Activated naive CD8-positive, alpha-beta T cell treated with anti-CD3 and anti-CD28 coated beads, Interleukin-2, amount 10 ng/mL, durations not matched to agents 7 days and 5 days (primary cell): ENCODE data around the gene TBC1D5. TPM values are rescaled to one million over a fixed set of nuclear protein-coding genes. Genes with fewer than 3 reads are reported as not detected.
"Not testable (repeated sequence)": the region's sequence is repeated elsewhere in the genome, so short reads cannot be mapped to it uniquely, and the experiment has no call there.

Experiments
- ATAC-seq: fragments of 150-1000 bp; cut with Tn5 transposase; one replicate; pipeline ENCODE4 v1.10.0; 2021; ENCODE audit warnings: low read depth, moderate library complexity
- POLR2A ChIA-PET: fragments of 350-600 bp; sonication (Branson Sonifier 250); formaldehyde crosslinking; loops from one replicate; lab custom pipeline; 2021; ENCODE audit warnings: antibody characterized with exemption; lab: Charles Lee
- DNase-seq: peaks from one replicate; pipeline ENCODE4 v3.0.0; 2021
- H3K27ac Mint-ChIP-seq: one replicate; pipeline ENCODE4 v1.8.0; 2022; ENCODE audit warnings: mild to moderate bottlenecking, mixed read lengths
- H3K27me3 Mint-ChIP-seq: one replicate; pipeline ENCODE4 v1.8.0; 2022; ENCODE audit warnings: mild to moderate bottlenecking, moderate library complexity, mixed read lengths
- H3K36me3 Mint-ChIP-seq: one replicate; pipeline ENCODE4 v1.8.0; 2021; ENCODE audit warnings: mild to moderate bottlenecking, mixed read lengths
- H3K4me1 Mint-ChIP-seq: one replicate; pipeline ENCODE4 v1.8.0; 2021; ENCODE audit warnings: mixed read lengths
- H3K4me3 Mint-ChIP-seq: one replicate; pipeline ENCODE4 v1.8.0; 2022; ENCODE audit warnings: mild to moderate bottlenecking, moderate library complexity, mixed read lengths
- H3K9me3 Mint-ChIP-seq: one replicate; pipeline ENCODE4 v1.8.0; 2021; ENCODE audit warnings: mixed read lengths
- total RNA-seq, 2 experiments: library from RNA; stranded (reverse); gene quantifications; one replicate each; pipeline ENCODE4 v1.2.3, GENCODE V29; 2021

The TBC1D5 gene
- total RNA-seq, 2 experiments from 2014 or later = 57.3 to 60.9 TPM

DNA sequence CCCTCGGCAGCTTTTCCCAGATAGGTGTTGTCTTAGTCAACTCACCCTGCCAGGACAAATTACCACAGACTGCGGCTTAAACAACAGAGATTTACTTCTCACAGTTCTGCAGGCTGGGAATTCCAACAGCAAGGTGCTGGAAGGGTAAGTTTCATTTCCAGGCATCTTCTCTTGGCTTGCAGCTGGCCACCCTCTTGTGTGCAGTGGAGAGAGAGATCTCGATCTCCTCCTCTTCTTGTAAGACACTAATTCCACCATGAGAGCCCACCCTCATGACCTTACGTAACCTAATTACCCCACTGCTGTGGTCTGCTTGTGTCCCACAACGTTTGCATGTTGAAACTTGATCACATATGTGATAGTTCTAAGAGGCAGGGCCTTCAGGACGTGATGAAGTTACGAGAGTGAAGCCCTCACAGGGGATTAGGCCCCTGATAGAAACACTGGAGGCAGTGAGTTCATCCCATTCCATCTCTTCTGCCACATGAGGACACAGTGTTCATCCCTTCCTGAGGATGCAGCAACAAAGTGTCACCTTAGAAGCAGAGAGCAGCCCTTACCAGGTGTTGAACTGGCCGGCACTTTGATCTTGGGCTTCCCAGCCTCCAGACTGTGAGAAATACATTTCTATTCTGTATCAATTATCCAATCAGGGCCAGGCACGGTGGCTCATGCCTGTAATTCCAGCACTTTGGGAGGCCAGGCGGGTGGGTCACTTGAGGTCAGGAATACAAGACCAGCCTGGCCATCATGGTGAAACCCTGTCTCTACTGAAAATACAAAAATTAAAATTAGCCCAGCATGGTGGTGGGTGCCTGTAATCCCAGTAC is 609.9 kb downstream of the TBC1D5 start:
- Mint-ChIP-seq H3K4me1 (peaks cover 3% of the 10 kb centered on the region), H3K36me3 (peaks cover 12% of the 10 kb centered on the region), H3K27me3 (no peaks in the 10 kb centered on the region), H3K27ac (no peak overlapping the region), H3K4me3 (no peak overlapping the region), H3K9me3 (peaks cover 12% of the 10 kb centered on the region)
- DNase-seq (no peak), ATAC-seq (no peak)
- POLR2A ChIA-PET = no interaction called here

- Mint-ChIP-seq H3K36me3 (peaks cover 15% of the 10 kb centered on the region), H3K27me3 (no peaks in the 10 kb centered on the region), H3K27ac (no peak overlapping the region), H3K9me3 (peaks cover 13% of the 10 kb centered on the region), H3K4me3 (no peak overlapping the region), H3K4me1 (peaks cover 4% of the 10 kb centered on the region)
- POLR2A ChIA-PET = no interaction called here
- DNase-seq (no peak), ATAC-seq (no peak)
Measured at GRCh38 chr3:17130956-17131355, 611.5 kb downstream of the TBC1D5 start.

- Mint-ChIP-seq H3K27ac (no peak overlapping the region), H3K4me3 (no peak overlapping the region), H3K4me1 (peaks cover 1% of the 10 kb centered on the region), H3K27me3 (no peaks in the 10 kb centered on the region), H3K36me3 (peaks cover 15% of the 10 kb centered on the region), H3K9me3 (peaks cover 13% of the 10 kb centered on the region)
- POLR2A ChIA-PET = no interaction called here
- ATAC-seq (no peak), DNase-seq (no peak)
Measured at GRCh38 chr3:17129556-17129955, 612.9 kb downstream of the TBC1D5 start.

DNA sequence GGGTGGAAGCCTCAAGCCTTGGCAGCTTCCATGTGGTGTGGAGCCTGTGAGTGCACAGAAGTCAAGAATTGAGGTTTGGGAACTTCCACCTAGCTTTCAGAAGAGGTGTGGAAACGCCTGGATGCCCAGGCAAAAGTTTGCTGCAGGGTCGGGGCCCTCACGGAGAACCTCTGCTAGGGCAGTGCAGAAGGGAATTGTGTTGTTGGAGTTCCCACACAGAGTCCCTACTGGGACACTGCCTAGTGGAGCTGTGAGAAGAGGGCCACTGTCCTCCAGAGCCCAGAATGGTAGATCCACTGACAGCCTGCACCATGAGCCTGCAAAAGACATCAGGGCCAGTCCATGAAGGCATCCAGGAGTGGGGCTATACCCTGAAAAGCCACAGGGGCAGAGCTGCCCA is 613.8 kb downstream of the TBC1D5 start:
- H3K9me3 Mint-ChIP-seq = peaks cover 13% of the 10 kb centered on the region
- H3K27ac Mint-ChIP-seq, H3K4me3 Mint-ChIP-seq, ATAC-seq, H3K27me3 Mint-ChIP-seq, DNase-seq, POLR2A ChIA-PET, H3K4me1 Mint-ChIP-seq: not testable (repeated sequence)
- peaks cover 15% of the 10 kb centered on the region for H3K36me3 Mint-ChIP-seq

DNA sequence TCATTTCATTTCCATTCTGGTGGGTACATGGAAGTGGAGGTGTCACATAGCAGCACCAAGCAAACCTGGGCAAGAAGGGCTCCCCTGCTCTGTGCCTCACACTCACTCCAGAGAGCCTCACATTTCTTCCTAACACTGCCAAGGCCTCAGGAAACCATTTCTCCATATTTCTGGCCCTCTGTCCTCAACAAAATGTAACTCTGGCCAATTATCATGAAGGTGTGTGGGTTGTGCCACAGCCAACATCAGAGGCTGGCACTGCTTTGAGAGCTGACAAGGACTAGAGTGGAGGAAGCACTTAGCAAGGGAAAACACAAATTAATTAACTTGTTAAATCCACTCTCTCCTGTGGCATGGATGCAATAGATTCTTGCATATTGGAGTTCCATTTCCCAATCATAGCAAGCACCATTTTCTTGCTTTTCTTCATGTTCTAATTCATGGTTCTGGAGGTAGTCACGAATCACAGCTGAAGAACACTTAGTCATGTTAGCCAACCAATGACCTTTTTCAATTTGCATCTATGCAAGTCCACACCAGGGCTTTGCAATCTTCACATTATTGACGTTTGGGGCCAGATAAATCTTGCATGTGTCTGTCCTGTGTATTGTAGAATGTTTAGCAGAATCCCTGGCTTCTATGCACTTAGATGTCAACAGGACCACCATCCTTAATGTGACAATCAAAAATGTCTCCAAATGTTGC is 616.5 kb downstream of the TBC1D5 start:
- ATAC-seq (no peak), DNase-seq (no peak)
- H3K36me3 Mint-ChIP-seq = peaks cover 19% of the 10 kb centered on the region
- no peak overlapping the region for H3K27ac Mint-ChIP-seq
- no peak overlapping the region for H3K4me3 Mint-ChIP-seq
- no peaks in the 10 kb centered on the region for H3K27me3 Mint-ChIP-seq
- H3K9me3 Mint-ChIP-seq = peaks cover 18% of the 10 kb centered on the region
- POLR2A ChIA-PET = no interaction called here
- peaks cover 1% of the 10 kb centered on the region for H3K4me1 Mint-ChIP-seq

DNA sequence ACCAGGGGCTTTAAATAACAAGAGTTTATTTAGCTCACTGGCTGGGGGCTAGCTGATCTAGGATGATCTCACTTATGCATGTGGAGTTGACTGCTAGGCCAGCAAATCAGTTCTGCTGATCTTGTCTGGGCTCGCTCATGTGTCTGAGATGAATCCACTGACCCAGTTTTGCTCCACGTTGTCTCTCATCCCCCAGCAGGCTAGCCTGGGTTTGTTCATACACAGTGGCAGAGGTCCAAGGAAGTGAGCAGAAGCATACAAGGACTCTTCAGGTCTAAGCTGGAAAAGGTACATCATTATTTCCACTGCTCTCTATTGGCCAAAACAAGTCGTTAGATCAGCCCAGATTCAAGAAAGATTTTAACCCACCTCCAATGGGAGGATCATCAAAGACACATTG is 619.7 kb downstream of the TBC1D5 start:
- Mint-ChIP-seq H3K4me1 (peaks cover 1% of the 10 kb centered on the region), H3K27ac (peak overlapping the region; percentile 13)
- POLR2A ChIA-PET = no interaction called here

GRCh38 chr3:17121336-17121735 is 621.1 kb downstream of the TBC1D5 start:
- Mint-ChIP-seq H3K9me3 (peaks cover 9% of the 10 kb centered on the region), H3K4me3 (no peak overlapping the region), H3K36me3 (peaks cover 16% of the 10 kb centered on the region), H3K27ac (no peak overlapping the region), H3K27me3 (peaks cover 2% of the 10 kb centered on the region), H3K4me1 (no peaks in the 10 kb centered on the region)
- DNase-seq (no peak), ATAC-seq (no peak)
- POLR2A ChIA-PET = no interaction called here

More for the DNA sequence above, 619.7 kb downstream of the TBC1D5 start:
- Mint-ChIP-seq H3K4me3 (no peak overlapping the region), H3K9me3 (peaks cover 13% of the 10 kb centered on the region), H3K27me3 (peaks cover 2% of the 10 kb centered on the region), H3K36me3 (peaks cover 17% of the 10 kb centered on the region)
- DNase-seq = no peak
- no peak for ATAC-seq

DNA sequence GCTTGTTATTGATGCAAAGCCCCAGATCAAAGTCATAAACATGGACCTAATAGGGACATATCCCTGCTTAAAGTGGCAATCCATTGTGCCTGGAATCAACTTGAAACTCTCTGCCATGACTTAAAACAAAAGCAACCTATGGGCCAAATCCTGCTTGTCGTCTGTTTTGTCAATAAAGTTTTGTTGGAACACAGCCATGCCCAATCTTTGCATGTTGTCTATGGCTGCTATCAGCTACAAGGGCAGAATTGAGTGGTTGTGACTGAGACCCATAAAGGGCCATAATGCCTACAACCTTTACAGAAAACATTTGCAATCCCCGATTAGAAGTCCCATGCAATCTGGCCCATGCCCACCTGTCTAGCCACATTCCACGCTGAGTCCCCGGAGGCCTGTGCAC is 622.3 kb downstream of the TBC1D5 start:
- no peaks in the 10 kb centered on the region for H3K4me1 Mint-ChIP-seq
- POLR2A ChIA-PET = no interaction called here
- DNase-seq (no peak), ATAC-seq (no peak)
- H3K27me3 Mint-ChIP-seq = peaks cover 2% of the 10 kb centered on the region
- peaks cover 16% of the 10 kb centered on the region for H3K36me3 Mint-ChIP-seq
- H3K9me3 Mint-ChIP-seq = peaks cover 9% of the 10 kb centered on the region
- no peak overlapping the region for H3K27ac Mint-ChIP-seq
- H3K4me3 Mint-ChIP-seq = no peak overlapping the region

DNA sequence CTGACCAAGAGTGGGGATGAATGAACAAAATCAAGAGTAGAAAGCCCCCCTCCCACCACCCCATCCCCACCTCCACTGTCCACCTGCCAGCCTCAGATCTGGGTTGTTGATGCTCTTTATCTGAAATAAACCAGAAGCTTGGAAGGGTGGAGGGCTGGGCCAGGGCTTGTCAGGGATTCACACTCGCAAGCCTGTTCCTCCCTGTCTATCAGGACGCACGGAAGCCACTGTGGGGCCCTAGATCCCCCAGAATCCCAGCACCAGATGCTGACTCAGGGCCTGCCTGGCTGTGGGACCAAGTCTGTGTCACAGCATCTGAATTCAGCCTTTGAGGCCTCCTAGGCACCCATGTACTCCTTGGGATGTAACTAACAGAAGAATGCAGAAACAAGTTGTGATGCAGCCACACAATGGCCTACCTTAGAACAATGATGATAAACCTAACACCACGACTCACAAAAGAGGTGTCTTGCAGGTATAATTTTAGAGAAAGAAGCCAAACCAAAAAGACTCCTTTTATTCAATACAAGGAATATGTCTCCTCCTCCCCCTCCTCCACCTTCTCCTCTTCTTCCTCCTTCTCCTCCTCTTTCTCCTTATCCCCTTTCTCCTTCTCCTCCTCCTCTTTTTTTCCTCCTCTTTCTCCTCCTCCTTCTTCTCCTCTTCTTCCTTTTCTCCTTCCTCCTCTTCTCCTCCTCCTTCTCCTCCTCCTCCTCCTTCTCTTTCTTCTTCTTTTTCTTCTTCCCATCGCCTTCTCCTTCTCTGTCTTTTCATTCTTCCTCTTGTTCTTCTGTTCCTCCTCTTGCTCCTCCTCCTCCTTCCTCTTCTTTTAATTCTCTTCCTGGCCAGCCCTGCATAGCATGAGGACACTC is 623.0 kb downstream of the TBC1D5 start:
- ATAC-seq = no peak
- H3K27ac Mint-ChIP-seq = no peak overlapping the region

DNA sequence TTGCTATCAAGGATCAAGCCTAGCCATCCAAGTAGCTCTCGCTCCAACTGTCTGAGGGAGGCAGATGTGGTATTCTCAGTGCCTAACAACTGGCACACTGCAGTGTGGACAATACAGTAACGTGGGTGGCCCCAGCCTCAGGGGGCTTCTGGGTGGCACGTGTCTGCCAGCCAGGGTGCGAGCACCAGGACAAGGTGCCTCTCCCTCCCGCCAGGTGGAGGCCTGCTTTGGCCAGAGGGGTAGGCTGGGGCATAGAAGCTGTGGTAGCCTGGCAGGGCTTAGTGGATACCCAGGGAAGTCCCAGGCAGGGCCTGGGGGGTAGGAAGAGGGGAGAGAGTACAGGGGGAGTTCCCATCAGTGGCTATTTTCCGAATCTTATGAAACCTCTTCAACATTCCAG is 623.7 kb downstream of the TBC1D5 start:
- POLR2A ChIA-PET = interaction anchor here (0.6 kb wide), 1 partner anchor 10 kb away, joined by 3 read pairs; no protein-coding TSS in a partner anchor
- Mint-ChIP-seq H3K4me1 (no peaks in the 10 kb centered on the region), H3K27me3 (peaks cover 2% of the 10 kb centered on the region), H3K27ac (no peak overlapping the region), H3K36me3 (peaks cover 18% of the 10 kb centered on the region), H3K9me3 (peaks cover 9% of the 10 kb centered on the region), H3K4me3 (no peak overlapping the region)
- DNase-seq (no peak), ATAC-seq (no peak)

More for the DNA sequence above, 623.0 kb downstream of the TBC1D5 start:
- no peaks in the 10 kb centered on the region for H3K4me1 Mint-ChIP-seq
- POLR2A ChIA-PET = interaction anchor here (0.6 kb wide), 1 partner anchor 11 kb away, joined by 3 read pairs; no protein-coding TSS in a partner anchor
- H3K27me3 Mint-ChIP-seq = peaks cover 2% of the 10 kb centered on the region
- no peak for DNase-seq
- no peak overlapping the region for H3K4me3 Mint-ChIP-seq
- peaks cover 9% of the 10 kb centered on the region for H3K9me3 Mint-ChIP-seq
- peaks cover 16% of the 10 kb centered on the region for H3K36me3 Mint-ChIP-seq

DNA sequence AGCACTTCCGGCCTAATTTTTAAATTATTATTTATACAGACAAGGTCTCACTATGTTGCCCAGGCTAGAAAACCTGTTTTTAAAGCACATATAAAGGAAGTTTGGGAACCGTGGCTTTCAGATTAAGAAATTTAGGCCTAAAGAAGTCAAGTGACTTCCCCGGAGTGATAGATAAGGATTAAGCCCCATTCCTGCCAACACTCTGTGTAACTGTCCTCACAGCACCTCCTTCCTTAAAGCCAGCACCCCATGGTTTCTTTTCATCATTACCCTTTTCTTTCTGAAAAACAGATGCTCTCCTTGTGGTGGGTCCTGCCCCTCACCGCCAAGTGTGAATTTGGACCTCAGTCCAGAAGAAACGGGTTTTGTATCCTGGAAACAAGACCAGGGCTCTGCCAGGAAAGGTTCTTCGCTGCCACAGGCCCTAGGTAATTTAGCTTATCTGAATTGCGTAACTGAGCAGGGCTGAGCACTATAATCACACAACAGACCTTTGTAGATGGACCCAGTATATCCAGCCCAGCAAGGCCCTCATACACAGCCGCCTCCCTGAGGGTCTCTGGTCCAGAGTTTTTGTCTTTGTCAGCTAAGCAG is 626.3 kb downstream of the TBC1D5 start:
- Mint-ChIP-seq H3K4me1 (peaks cover 5% of the 10 kb centered on the region), H3K4me3 (no peak overlapping the region), H3K36me3 (peaks cover 22% of the 10 kb centered on the region), H3K27me3 (peaks cover 2% of the 10 kb centered on the region), H3K9me3 (peaks cover 4% of the 10 kb centered on the region), H3K27ac (no peak overlapping the region)
- DNase-seq = no peak
- no peak for ATAC-seq
- POLR2A ChIA-PET = no interaction called here

- peaks cover 2% of the 10 kb centered on the region for H3K27me3 Mint-ChIP-seq
- ATAC-seq = no peak
- no peak overlapping the region for H3K4me3 Mint-ChIP-seq
- POLR2A ChIA-PET = no interaction called here
- peaks cover 25% of the 10 kb centered on the region for H3K36me3 Mint-ChIP-seq
- peaks cover 4% of the 10 kb centered on the region for H3K9me3 Mint-ChIP-seq
- H3K27ac Mint-ChIP-seq = no peak overlapping the region
- no peak for DNase-seq
- H3K4me1 Mint-ChIP-seq = peaks cover 7% of the 10 kb centered on the region
Measured at GRCh38 chr3:17115186-17115585, 627.2 kb downstream of the TBC1D5 start.

DNA sequence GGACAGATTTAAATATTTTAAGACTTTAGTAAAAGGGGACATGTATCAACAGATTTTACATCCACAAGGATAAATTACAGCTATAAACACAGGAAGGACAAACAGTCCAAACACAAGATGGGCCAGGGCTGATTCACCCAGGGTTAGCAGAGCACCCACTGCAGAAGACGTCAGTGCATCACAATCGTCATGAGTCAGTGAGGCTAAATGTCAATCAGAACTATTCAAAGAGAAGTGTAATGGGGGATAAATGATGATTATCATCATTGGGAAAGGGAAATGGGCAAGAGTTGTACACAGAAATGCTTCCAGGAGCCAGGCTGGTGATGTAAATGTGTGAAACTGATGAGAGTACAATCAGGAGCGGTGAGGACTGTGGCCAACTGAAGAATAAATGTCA is 630.8 kb downstream of the TBC1D5 start:
- H3K4me1 Mint-ChIP-seq = peaks cover 7% of the 10 kb centered on the region

More for the DNA sequence above, 630.8 kb downstream of the TBC1D5 start:
- POLR2A ChIA-PET = no interaction called here
- Mint-ChIP-seq H3K27ac (peak overlapping the region; percentile 52), H3K4me3 (no peak overlapping the region), H3K36me3 (peaks cover 22% of the 10 kb centered on the region), H3K27me3 (peaks cover 5% of the 10 kb centered on the region), H3K9me3 (peaks cover 5% of the 10 kb centered on the region)
- DNase-seq (no peak), ATAC-seq (no peak)
